HEK293T (cell line): ENCODE measurements around the gene GSTM2.
"Not testable (repeated sequence)": the region's sequence is repeated elsewhere in the genome, so short reads cannot be mapped to it uniquely, and the experiment has no call there.

Experiments
- ARNT ChIP-seq: fragments of 450-650 bp; IDR thresholded peaks from 2 replicates; pipeline ENCODE4 v1.6.1; 2017; ENCODE audit warnings: mild to moderate bottlenecking
- BHLHE40 ChIP-seq: fragments of 450-650 bp; IDR thresholded peaks from 2 replicates; pipeline ENCODE4 v1.6.1; 2016; ENCODE audit warnings: mild to moderate bottlenecking, moderate library complexity, borderline replicate concordance
- CTBP1 ChIP-seq: fragments of 450-650 bp; IDR thresholded peaks from 2 replicates; pipeline ENCODE4 v1.6.1; 2016; ENCODE audit warnings: borderline replicate concordance
- ELF4 ChIP-seq: fragments of 450-650 bp; IDR thresholded peaks from 2 replicates; pipeline ENCODE4 v1.6.1; 2017; ENCODE audit warnings: antibody characterized with exemption
- FOXA1 ChIP-seq: fragments of 450-650 bp; IDR thresholded peaks from 2 replicates; pipeline ENCODE4 v1.6.1; 2016; ENCODE audit warnings: mild to moderate bottlenecking
- FOXK2 ChIP-seq: fragments of 450-650 bp; IDR thresholded peaks from 2 replicates; pipeline ENCODE4 v1.6.1; 2016; ENCODE audit warnings: mild to moderate bottlenecking
- SP1 ChIP-seq: fragments of 450-650 bp; IDR thresholded peaks from 2 replicates; pipeline ENCODE4 v1.6.1; 2017
- TARDBP ChIP-seq: fragments of 450-650 bp; IDR thresholded peaks from 2 replicates; pipeline ENCODE4 v1.6.1; 2016
- ZNF384 ChIP-seq: fragments of 450-650 bp; IDR thresholded peaks from 2 replicates; pipeline ENCODE4 v1.6.1; 2016
- TF ChIP-seq, protein P1 (sequence below): fragments of 450-650 bp; IDR thresholded peaks from 2 replicates; pipeline ENCODE4 v1.6.1; 2016

DNA sequence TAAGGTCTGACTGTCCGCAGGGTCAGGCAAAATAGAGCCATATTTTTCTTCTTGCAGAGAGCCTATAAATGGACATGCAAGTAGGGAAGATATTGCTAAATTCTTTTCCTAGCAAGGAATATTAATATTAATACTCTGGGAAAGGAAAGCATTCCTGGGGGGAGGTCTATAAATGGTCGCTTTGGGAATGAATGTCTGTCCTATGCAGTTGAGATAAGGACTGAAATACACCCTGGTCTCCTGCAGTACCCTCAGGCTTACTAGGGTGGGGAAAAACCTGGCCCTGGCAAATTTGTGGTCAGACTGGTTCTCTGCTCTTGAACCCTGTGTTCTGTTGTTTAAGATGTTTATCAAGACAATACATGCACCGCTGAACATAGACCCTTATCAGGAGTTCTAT, 35.1 kb downstream of the GSTM2 start:
- not testable (repeated sequence) for TF ChIP-seq ARNT, FOXK2, SP1, ELF4, BHLHE40, ZNF384, CTBP1, FOXA1, TARDBP
- TF ChIP-seq, protein P1, sequence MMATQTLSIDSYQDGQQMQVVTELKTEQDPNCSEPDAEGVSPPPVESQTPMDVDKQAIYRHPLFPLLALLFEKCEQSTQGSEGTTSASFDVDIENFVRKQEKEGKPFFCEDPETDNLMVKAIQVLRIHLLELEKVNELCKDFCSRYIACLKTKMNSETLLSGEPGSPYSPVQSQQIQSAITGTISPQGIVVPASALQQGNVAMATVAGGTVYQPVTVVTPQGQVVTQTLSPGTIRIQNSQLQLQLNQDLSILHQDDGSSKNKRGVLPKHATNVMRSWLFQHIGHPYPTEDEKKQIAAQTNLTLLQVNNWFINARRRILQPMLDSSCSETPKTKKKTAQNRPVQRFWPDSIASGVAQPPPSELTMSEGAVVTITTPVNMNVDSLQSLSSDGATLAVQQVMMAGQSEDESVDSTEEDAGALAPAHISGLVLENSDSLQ = not testable (repeated sequence)
